22Rv1 (cell line): ENCODE measurements around the gene NAA20.

Experiments used
- ZFX ChIP-seq: fragments of 450-650 bp; IDR thresholded peaks from 2 replicates; pipeline ENCODE4 v1.6.1; 2017; ENCODE audit warnings: antibody characterized with exemption, borderline replicate concordance
- TF ChIP-seq, protein P1 (sequence below): fragments of 450-650 bp; IDR thresholded peaks from 2 replicates; pipeline ENCODE4 v1.5.1; 2017; ENCODE audit warnings: mild to moderate bottlenecking

DNA sequence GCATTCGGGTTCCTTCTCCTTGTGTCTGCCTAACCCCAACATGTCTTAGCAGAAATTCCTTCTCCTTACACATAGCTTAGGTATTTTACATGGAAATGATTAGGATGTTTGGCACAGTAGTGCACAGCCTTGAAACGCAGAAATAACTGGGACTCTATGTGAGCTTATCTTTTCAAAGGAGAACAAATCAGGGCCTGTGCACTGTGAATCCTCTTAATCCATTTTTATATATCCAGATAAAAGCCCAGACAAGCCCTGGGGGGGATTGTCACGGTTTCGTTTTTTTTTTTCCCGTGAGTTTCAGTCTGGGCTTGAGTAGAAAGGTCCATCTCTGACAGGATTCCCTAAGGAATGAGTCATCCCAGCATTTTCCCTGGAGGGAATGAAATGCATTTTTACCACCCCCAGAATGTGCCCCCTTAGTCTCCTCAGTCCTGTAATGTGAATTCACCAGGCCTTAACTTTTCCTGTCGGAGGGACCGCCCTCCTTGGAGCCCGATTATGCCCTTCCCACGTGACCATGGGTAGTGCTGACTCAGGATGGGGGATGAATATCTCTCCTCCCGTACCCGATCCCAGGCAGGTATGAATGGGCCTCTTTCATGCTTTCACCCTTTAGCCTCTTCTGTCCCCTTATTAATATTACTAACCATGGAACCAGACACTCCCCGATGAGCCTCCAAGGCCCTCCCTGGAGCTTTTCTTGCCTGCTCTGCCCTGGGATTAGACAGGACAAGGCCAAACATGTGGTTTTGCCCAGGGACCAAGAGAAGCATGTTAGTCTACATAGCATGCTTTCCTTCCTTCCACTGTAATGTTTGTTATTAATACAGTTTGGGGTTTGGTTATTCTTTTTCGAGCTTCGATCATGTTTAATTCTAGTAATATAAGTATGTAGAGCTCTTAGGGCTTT lies 23.9 kb upstream of the NAA20 start:
- TF ChIP-seq, protein P1, sequence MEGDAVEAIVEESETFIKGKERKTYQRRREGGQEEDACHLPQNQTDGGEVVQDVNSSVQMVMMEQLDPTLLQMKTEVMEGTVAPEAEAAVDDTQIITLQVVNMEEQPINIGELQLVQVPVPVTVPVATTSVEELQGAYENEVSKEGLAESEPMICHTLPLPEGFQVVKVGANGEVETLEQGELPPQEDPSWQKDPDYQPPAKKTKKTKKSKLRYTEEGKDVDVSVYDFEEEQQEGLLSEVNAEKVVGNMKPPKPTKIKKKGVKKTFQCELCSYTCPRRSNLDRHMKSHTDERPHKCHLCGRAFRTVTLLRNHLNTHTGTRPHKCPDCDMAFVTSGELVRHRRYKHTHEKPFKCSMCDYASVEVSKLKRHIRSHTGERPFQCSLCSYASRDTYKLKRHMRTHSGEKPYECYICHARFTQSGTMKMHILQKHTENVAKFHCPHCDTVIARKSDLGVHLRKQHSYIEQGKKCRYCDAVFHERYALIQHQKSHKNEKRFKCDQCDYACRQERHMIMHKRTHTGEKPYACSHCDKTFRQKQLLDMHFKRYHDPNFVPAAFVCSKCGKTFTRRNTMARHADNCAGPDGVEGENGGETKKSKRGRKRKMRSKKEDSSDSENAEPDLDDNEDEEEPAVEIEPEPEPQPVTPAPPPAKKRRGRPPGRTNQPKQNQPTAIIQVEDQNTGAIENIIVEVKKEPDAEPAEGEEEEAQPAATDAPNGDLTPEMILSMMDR = no peak
- TF ChIP-seq ZFX = no peak
